ENCODE results near the gene CTIF. TPM values are rescaled to one million over a fixed set of nuclear protein-coding genes. Genes with fewer than 3 reads are reported as not detected.

CTIF gene
- total and polyA plus RNA-seq, 2 experiments from 2014 or later: 8.6 to 14.4 TPM

DNA sequence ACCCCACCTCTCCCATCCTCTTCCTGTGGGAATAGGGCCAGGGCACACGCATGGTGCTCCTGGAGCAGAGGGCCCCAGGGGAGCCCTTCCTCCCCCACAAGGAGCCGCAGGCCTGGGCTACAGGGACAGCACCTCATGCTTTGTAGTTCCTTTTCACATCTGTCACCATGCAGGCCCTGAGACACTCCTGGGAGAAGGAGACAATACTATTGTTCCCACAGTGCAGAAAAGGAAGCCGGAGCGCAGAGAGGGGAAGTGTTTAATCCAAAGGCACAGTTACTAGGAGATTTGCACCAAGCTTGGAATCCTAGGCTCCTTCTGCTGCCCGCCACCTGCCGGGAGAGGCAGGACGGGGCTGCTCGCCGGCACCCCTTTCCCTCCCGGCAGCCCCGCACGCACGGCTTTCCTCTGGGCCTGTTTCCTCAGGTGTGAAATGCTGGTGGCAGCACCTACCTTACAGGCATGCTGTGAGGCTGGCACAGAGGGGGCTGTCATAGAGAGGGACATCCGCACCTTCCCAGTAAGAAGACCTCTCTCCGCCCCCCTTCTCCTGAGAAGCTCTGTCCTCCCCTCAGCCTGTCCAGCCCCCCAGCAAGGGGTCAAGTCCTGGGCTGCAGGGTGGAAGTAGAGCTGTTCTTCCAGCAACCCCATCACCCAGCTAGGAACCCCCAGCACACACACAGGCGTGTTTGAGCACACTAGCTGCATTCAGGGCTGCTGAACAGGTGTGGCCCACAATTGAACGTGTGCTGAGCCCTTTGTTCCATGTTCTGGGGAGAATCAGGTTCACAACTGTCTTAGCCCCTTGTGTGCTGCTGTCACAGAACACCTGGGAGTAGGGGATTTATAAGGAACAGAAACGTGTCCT is 349.3 kb downstream of the CTIF start:
- H3K27me3 Mint-ChIP-seq (ENCODE audit: insufficient read depth, low read depth, poor library complexity): peaks cover 12% of the 10 kb centered on the region
- Histone ChIP-seq H3K36me3 (ENCODE audit: insufficient read depth) (no peaks in the 10 kb centered on the region), H3K4me3 (no peak overlapping the region), H2AFZ (peak overlapping the region; percentile 52; the same call in 1 of the 2 replicates), H3K27me3 (ENCODE audit: insufficient read depth) (no peaks in the 10 kb centered on the region), H3K9me2 (ENCODE audit: insufficient read depth) (no peaks in the 10 kb centered on the region), H3K27ac (ENCODE audit: low read depth) (no peak overlapping the region), H3K79me2 (replicated peaks; ENCODE audit: insufficient read depth) (no peaks in the 10 kb centered on the region), H3F3A (replicated peaks; ENCODE audit: low read depth) (no peaks in the 10 kb centered on the region), H3K4me1 (ENCODE audit: insufficient read depth) (peaks cover 11% of the 10 kb centered on the region), H4K20me1 (replicated peaks; ENCODE audit: insufficient read depth) (no peaks in the 10 kb centered on the region), H3K4me2 (no peak overlapping the region)
- ATAC-seq: peak; percentile 6; the same call in 1 of the 3 replicates
- H3K4me1 Mint-ChIP-seq: peaks cover 27% of the 10 kb centered on the region
- H3K9me3 Mint-ChIP-seq: no peaks in the 10 kb centered on the region; the same call in 2 of the 3 replicates
- DNase-seq (ENCODE audit: low spot score): peak; percentile 30
- TF ChIP-seq CREB1 (CRISPR knock-in tag; IDR thresholded peaks at IDR 0.05; ENCODE audit: low read depth): no peak
- TF ChIP-seq, protein P1, sequence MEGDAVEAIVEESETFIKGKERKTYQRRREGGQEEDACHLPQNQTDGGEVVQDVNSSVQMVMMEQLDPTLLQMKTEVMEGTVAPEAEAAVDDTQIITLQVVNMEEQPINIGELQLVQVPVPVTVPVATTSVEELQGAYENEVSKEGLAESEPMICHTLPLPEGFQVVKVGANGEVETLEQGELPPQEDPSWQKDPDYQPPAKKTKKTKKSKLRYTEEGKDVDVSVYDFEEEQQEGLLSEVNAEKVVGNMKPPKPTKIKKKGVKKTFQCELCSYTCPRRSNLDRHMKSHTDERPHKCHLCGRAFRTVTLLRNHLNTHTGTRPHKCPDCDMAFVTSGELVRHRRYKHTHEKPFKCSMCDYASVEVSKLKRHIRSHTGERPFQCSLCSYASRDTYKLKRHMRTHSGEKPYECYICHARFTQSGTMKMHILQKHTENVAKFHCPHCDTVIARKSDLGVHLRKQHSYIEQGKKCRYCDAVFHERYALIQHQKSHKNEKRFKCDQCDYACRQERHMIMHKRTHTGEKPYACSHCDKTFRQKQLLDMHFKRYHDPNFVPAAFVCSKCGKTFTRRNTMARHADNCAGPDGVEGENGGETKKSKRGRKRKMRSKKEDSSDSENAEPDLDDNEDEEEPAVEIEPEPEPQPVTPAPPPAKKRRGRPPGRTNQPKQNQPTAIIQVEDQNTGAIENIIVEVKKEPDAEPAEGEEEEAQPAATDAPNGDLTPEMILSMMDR (conservative IDR thresholded peaks at IDR 0.05; ENCODE audit: low read depth in 2 of 2): 0 out of 4 replicates have a peak, but pooled peaks of 1 of the 2 experiments have one; percentile 13
- TF ChIP-seq POLR2AphosphoS5 (IDR thresholded peaks at IDR 0.05; ENCODE audit: low read depth): no peak
- no peak for TF ChIP-seq JUNB (IDR thresholded peaks at IDR 0.05; ENCODE audit: unreplicated experiment)
- no peaks in the 10 kb centered on the region; the same call in 2 of the 3 replicates for H3K36me3 Mint-ChIP-seq (ENCODE audit: low read depth)
- H3K27ac Mint-ChIP-seq: 0 out of 2 replicates have a peak overlapping the region, but pooled peaks have one; percentile 28
- H3K4me3 Mint-ChIP-seq: no peak overlapping the region

DNA sequence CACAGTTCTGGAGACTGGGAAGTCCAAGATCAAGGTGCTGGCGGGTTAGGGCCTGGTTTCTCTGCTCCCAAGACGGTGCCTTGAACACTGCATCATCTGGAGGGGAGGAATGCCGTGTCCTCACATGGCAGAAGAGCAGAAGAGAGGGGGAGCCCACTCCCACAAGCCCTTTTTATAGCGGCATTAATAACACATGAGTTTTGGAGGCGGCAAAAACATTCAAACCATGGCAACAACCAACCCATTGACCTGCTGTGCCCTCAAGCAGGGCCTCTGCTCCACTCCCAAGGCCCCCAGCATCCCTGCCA is 349.9 kb downstream of the CTIF start:
- no peak overlapping the region for H3K27ac ChIP-seq (ENCODE audit: low read depth)

More for the DNA sequence above, 349.9 kb downstream of the CTIF start:
- DNase-seq (ENCODE audit: low spot score) (no peak), ATAC-seq (no peak)
- Histone ChIP-seq H4K20me1 (replicated peaks; ENCODE audit: insufficient read depth) (no peaks in the 10 kb centered on the region), H3K4me3 (no peak overlapping the region), H3K27me3 (ENCODE audit: insufficient read depth) (no peaks in the 10 kb centered on the region), H3F3A (replicated peaks; ENCODE audit: low read depth) (no peaks in the 10 kb centered on the region), H3K4me2 (peak overlapping the region; percentile 48; the same call in 1 of the 2 replicates), H3K79me2 (replicated peaks; ENCODE audit: insufficient read depth) (no peaks in the 10 kb centered on the region), H2AFZ (0 out of 2 replicates have a peak overlapping the region, but pooled peaks have one; percentile 52), H3K36me3 (ENCODE audit: insufficient read depth) (no peaks in the 10 kb centered on the region), H3K9me2 (ENCODE audit: insufficient read depth) (no peaks in the 10 kb centered on the region), H3K4me1 (ENCODE audit: insufficient read depth) (peaks cover 11% of the 10 kb centered on the region)
- Mint-ChIP-seq H3K9me3 (no peaks in the 10 kb centered on the region; the same call in 2 of the 3 replicates), H3K4me3 (no peak overlapping the region), H3K27me3 (ENCODE audit: insufficient read depth, low read depth, poor library complexity) (peaks cover 10% of the 10 kb centered on the region), H3K36me3 (ENCODE audit: low read depth) (no peaks in the 10 kb centered on the region; the same call in 2 of the 3 replicates), H3K27ac (no peak overlapping the region), H3K4me1 (peaks cover 29% of the 10 kb centered on the region)
- TF ChIP-seq CREB1 (CRISPR knock-in tag; IDR thresholded peaks at IDR 0.05; ENCODE audit: low read depth): no peak
- no peak for TF ChIP-seq ZNF331 (CRISPR knock-in tag; IDR thresholded peaks at IDR 0.05; ENCODE audit: low read depth)
- TF ChIP-seq, protein P2, sequence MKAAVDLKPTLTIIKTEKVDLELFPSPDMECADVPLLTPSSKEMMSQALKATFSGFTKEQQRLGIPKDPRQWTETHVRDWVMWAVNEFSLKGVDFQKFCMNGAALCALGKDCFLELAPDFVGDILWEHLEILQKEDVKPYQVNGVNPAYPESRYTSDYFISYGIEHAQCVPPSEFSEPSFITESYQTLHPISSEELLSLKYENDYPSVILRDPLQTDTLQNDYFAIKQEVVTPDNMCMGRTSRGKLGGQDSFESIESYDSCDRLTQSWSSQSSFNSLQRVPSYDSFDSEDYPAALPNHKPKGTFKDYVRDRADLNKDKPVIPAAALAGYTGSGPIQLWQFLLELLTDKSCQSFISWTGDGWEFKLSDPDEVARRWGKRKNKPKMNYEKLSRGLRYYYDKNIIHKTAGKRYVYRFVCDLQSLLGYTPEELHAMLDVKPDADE (IDR thresholded peaks at IDR 0.05): no peak
- TF ChIP-seq, protein P1 (conservative IDR thresholded peaks at IDR 0.05; ENCODE audit: low read depth in 2 of 2): no peak
- TF ChIP-seq EZH2phosphoT487 (IDR thresholded peaks at IDR 0.05; ENCODE audit: unreplicated experiment): no peak
- TF ChIP-seq STAT1 (IDR thresholded peaks at IDR 0.05; ENCODE audit: unreplicated experiment): no peak
- TF ChIP-seq NANOG (IDR thresholded peaks at IDR 0.05; ENCODE audit: borderline replicate concordance): no peak
